ENCODE measurements around the gene CTCF.

The CTCF gene

GRCh38 chr16:67672739-67673662 is 110.7 kb downstream of the CTCF start:
- peak; percentile 73 for DNase-seq
- Mint-ChIP-seq H3K4me1 (peaks cover 6% of the 10 kb centered on the region), H3K36me3 (ENCODE audit: low read depth) (no peaks in the 10 kb centered on the region), H3K27me3 (ENCODE audit: low read depth, poor library complexity) (no peaks in the 10 kb centered on the region), H3K27ac (peak overlapping the region; percentile 31), H3K4me3 (no peak overlapping the region), H3K9me3 (no peaks in the 10 kb centered on the region)
- peak; percentile 68 for TF ChIP-seq CTCF (IDR thresholded peaks at IDR 0.05)

DNA sequence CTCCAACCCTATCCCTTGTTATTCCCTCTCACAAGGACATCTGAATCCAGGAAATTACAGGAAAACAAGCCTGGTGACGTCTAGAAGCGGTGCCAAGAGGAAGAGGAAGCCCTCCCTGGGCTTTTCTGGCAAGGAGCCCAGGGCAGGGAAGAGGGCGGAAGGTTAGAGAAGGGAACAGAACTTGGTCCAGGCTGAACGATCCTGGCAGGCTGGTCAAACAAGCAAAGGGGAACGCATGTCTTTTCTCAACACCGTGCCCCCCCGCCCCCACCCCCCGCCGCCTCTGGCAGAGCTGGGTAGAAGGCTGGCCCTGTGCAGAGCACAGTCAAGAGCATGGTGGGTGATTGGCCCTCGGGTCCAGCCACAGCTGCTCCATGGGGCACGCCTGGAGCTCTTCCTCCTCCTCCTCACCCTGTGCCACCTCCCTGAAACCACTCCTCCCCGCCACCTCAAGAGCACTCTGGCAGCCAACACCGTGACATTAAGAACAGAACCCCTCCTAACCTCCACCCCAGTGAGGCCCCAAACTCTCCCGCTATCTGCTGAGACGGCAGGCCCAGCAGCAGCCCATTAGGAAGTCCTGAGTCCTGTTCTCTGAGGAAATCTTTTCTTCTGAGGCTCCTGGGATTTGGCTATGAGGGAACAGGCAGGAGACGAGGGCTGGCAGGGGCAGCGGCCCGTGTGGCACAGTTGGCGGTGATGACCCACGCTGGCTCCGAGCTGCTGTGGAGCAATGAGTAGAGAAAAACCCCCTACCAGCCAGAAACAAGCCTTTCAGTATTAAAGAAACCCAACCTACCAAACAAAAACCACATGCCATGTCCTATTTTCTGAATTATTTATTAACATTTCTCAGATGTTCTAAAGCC is 111.6 kb downstream of the CTCF start:
- peaks cover 12% of the 10 kb centered on the region for H3K4me1 Mint-ChIP-seq
- no peaks in the 10 kb centered on the region for H3K36me3 Mint-ChIP-seq (ENCODE audit: low read depth)
- no peak overlapping the region for H3K4me3 Mint-ChIP-seq
- peak overlapping the region; percentile 68 for H3K27ac Mint-ChIP-seq
- no peaks in the 10 kb centered on the region for H3K27me3 Mint-ChIP-seq (ENCODE audit: low read depth, poor library complexity)
- DNase-seq = no peak
- no peak for TF ChIP-seq CTCF (IDR thresholded peaks at IDR 0.05)
- H3K9me3 Mint-ChIP-seq = no peaks in the 10 kb centered on the region

- peaks cover 2% of the 10 kb centered on the region for H3K36me3 Mint-ChIP-seq (ENCODE audit: low read depth)
- peak overlapping the region; percentile 68 for H3K27ac Mint-ChIP-seq
- DNase-seq = no peak
- H3K27me3 Mint-ChIP-seq (ENCODE audit: low read depth, poor library complexity) = no peaks in the 10 kb centered on the region
- no peaks in the 10 kb centered on the region for H3K9me3 Mint-ChIP-seq
- no peak overlapping the region for H3K4me3 Mint-ChIP-seq
- H3K4me1 Mint-ChIP-seq = peaks cover 12% of the 10 kb centered on the region
- TF ChIP-seq CTCF (IDR thresholded peaks at IDR 0.05) = no peak
Observed at GRCh38 chr16:67674851-67675578, 112.7 kb downstream of the CTCF start.

- no peak for DNase-seq
- H3K27me3 Mint-ChIP-seq (ENCODE audit: low read depth, poor library complexity) = no peaks in the 10 kb centered on the region
- H3K4me1 Mint-ChIP-seq = peaks cover 12% of the 10 kb centered on the region
- H3K9me3 Mint-ChIP-seq = no peaks in the 10 kb centered on the region
- H3K4me3 Mint-ChIP-seq = no peak overlapping the region
- no peak overlapping the region for H3K27ac Mint-ChIP-seq
- TF ChIP-seq CTCF (IDR thresholded peaks at IDR 0.05) = no peak
- peaks cover 7% of the 10 kb centered on the region for H3K36me3 Mint-ChIP-seq (ENCODE audit: low read depth)
Observed at GRCh38 chr16:67675579-67675935, 113.2 kb downstream of the CTCF start.

- TF ChIP-seq CTCF (IDR thresholded peaks at IDR 0.05) = no peak
- Mint-ChIP-seq H3K27ac (no peak overlapping the region), H3K4me1 (peaks cover 12% of the 10 kb centered on the region), H3K27me3 (ENCODE audit: low read depth, poor library complexity) (no peaks in the 10 kb centered on the region), H3K4me3 (no peak overlapping the region), H3K36me3 (ENCODE audit: low read depth) (peaks cover 8% of the 10 kb centered on the region), H3K9me3 (no peaks in the 10 kb centered on the region)
- DNase-seq = no peak
Observed at GRCh38 chr16:67675999-67676398, 113.7 kb downstream of the CTCF start.

Measured in nephron progenitor cell (in vitro differentiated cells).